Hematopoietic multipotent progenitor cell treated with erythropoietin and hydrocortisone succinate and interleukin-3 and kit ligand, for 6 days (in vitro differentiated cells): ENCODE measurements around the gene NSG1.
"Not testable (repeated sequence)": the region's sequence is repeated elsewhere in the genome, so short reads cannot be mapped to it uniquely, and the experiment has no call there.

ENCODE experiments used
- DNase-seq: peaks from one replicate; pipeline ENCODE4 v3.0.0-alpha.2; 2015

The NSG1 gene

DNA sequence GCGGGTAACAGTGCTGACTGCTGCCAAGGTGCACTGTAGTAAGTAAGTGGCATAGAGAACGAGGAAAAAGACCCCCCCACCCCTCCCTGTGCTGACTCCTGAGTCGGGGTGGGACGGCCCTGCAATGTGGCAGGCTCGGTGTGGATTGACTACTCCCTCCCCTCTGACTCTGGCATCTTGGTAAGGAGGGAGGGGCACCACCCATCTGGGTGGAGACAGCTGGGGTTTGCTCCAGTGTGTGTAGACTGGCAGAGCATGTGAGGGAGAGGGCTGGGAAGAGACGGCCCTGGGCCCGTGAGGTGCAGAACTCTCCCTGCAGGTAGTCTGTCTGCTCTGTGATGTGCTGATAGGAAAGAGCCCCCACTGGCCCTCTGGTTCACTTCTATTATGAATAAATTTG lies 31.0 kb downstream of the NSG1 start:
- DNase-seq = no peak

GRCh38 chr4:4418676-4419390 lies 31.9 kb downstream of the NSG1 start:
- DNase-seq = no peak

GRCh38 chr4:4419896-4420295 lies 33.0 kb downstream of the NSG1 start:
- DNase-seq = no peak

DNA sequence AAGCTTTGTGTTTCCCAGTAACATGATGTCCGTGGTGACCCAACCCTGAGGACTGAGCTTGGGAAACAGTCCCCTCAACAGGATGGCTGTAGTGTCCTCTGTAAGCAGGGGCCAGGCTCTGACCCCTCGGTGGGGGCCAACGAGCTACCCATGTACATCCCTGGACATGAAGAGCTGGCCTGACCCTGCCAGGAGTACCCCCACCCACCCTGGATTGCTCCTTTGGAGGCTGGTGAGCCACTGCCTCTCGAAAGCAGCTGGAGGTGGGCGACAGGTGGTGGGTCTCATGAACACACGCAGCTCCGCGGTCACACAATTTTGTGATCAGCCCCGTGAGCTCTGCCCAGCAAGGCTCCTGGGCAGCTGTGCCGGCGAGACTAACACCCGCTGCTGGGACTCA lies 33.5 kb downstream of the NSG1 start:
- DNase-seq = no peak

DNA sequence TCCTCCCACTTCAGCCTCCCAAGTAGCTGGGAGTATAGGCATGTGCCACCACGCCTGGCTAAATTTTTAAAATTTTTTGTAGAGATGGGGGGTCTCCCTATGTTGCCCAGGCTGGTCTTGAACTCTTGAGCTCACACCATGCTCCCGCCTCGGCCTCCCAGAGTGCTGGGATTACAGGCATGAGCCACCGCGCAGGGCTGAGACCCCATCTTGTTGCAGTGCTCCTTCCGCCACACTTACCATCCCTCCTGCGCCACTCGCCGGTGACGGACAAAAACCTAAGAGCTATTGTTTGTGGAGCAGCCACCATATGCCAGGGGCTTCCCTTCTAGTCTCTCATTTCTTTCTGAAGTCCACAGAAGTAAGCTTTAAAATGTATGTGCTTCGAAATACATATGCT lies 34.5 kb downstream of the NSG1 start:
- DNase-seq = no peak

DNA sequence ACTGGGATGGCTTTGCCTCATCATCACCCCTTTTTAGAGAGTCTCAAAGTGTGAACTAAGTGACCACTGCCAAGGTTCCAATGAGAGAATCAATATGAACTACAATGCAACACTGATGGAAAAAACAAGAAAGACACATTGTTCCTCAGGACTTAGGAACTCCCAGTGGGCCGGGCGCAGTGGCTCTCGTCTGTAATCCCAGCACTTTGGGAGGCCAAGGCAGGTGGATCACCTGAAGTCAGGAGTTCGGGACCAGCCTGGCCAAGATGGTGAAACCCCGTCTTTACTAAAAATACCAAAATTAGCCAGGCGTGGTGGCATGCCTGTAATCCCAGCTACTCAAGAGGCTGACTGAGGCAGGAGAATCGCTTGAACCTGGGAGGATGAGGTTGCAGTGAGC lies 35.2 kb downstream of the NSG1 start:
- not testable (repeated sequence) for DNase-seq

DNA sequence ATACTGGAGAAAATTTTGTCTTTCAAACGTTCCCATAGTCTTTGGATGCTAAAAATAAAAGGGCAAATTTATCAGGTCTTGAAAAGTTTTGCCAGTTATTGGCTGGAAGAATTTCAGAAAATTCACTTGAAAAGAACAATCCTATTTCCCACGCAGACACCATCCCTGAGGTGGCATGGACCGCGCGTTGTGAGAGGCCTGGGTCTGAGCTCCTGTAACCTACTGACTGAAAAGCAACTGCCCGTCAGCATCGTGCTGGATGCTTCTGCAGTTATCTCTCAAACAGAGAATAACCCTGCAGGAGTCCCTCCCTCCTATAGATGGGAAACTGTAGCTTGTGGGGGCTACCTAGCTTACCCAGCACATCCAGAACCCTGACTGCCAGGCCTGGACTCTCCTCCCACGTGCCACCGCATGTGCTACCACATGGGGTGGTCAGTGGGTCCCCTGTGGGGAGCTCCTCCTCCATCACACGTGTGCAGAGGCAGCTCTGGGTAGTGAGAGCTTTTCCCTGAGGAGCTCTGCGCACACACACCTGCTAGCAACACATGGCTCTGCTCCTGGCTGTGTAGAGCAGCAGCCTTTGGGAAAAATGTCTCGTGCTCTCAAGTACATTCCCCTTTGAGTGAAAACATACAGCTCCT lies 36.1 kb downstream of the NSG1 start:
- DNase-seq = no peak

GRCh38 chr4:4423706-4424498 lies 37.0 kb downstream of the NSG1 start:
- DNase-seq = no peak

- no peak for DNase-seq
Measured at GRCh38 chr4:4424499-4425115, 37.7 kb downstream of the NSG1 start.

DNA sequence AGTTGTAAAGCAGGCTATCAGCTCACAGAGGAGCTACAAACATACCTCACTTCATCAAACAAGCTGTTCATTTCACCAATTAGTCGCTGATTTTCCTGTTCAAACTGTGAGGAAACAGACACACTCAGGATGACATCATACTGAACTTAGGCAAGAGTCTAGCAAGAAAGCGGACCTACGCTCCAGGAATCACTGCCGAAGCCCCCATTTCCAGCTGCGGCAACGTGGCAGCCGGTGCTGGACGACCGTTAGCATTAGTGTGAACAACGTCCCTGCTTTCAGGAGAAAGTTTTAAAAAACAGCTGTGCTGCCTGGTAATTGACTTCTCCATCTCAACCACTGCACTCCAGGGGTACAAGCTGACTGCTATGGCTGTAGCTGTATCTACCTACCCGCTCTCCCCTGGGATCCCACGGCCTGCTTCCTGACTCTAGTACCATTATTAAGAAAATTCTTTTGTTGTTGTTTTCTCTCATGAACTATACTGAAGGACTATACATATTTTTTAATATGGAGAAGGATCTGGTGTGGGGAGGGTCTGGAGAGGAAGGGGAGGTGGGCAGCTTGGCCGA lies 38.3 kb downstream of the NSG1 start:
- DNase-seq = no peak

DNA sequence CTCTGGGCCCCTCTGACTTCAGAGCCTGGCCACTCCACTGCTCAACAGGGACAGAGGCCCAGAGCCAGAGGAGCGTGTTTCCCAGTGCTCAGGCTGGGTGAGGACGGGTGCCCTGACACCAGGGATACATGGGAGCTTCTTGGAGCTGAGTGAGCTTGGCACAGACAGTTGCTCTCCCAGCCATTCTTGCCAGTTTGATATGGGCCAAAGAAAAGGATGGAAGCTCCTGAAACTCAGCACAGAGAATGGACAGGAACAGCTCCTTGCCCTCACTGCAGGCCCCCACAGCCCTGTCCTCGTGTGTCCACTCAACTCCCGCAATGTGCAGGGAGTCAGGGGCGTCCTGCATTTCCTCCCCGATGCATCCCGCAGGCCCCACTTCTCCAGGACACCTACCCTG lies 38.8 kb downstream of the NSG1 start:
- DNase-seq = no peak

GRCh38 chr4:4426511-4427120 lies 39.7 kb downstream of the NSG1 start:
- no peak for DNase-seq

DNA sequence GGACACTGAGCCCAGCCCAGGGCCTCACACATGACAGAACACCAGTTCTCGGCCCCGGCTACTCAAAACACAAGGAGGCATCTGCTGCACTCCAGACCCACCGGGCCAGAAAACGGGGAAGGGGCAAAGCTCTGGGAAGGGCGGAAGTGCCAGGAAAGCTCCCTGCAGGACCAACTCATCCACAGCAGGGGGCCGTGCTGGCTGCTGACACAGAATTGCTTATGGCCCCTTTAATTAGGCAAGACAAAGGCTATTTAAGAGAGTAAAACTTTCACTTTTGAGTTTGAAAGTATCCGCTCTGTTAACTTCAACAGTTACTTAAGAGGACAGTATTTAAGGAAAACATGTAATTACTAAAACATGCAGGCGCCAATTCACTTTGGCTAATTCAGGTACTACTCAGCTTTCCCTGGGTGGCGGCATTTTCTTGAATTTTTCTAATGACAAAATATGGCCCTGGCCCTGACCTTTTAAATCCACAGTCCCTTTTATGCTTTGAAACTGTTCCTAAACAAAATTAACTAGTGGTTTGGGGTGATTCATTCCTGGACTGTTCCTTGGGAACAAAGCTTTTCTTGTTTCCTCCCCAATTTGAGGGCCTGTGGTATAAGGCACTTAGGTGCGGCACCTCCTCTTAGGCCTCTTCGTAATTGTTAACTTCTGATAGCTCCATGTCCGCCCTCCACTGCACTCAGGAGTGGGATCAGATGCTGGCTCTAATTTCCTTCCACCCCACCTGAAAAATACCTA lies 40.4 kb downstream of the NSG1 start:
- DNase-seq = no peak

GRCh38 chr4:4427886-4428285 lies 41.0 kb downstream of the NSG1 start:
- DNase-seq = no peak

- DNase-seq = no peak
Measured at GRCh38 chr4:4428966-4429875, 42.3 kb downstream of the NSG1 start.

DNA sequence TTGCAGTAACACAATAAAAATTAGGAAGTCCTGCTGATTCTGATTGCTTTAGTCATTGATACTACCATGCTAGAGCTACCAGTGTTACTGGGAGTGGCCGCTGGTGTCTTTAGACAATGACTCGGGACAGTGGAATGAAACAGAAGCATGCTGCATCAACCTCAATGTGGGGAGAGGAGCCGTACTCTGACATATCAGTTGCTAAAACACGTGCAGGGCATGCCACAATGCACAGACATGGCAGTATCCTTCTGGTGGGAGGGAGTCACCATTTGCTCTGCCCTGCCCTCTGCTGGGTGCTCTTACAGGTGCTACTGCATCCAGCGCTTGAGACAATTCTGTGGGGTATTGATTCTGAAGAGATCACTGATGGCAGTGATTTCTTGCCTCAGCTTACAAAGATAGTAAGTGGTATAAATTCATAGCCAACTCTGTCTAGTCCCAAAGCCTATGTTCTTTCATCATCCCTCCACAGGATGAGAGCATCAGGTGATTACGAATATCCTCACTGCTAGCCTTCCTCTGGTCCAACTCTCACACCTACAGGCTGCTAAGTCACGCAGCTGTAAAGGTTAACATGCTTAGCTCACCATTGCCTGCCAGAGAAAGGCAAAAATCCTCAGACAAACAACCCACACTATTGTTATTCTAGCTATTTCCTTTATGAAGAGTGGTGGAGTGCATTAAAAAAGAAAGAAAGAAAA lies 43.7 kb downstream of the NSG1 start:
- peak; percentile 91 for DNase-seq

- no peak for DNase-seq
Measured at GRCh38 chr4:4432341-4433125, 45.6 kb downstream of the NSG1 start.

GRCh38 chr4:4433941-4434340 lies 47.0 kb downstream of the NSG1 start:
- no peak for DNase-seq

- DNase-seq = no peak
Measured at GRCh38 chr4:4436244-4436823, 49.4 kb downstream of the NSG1 start.
